ENCODE measurements around the gene PWP2.
"Not testable (repeated sequence)": the region's sequence is repeated elsewhere in the genome, so short reads cannot be mapped to it uniquely, and the experiment has no call there.

Gene PWP2

DNA sequence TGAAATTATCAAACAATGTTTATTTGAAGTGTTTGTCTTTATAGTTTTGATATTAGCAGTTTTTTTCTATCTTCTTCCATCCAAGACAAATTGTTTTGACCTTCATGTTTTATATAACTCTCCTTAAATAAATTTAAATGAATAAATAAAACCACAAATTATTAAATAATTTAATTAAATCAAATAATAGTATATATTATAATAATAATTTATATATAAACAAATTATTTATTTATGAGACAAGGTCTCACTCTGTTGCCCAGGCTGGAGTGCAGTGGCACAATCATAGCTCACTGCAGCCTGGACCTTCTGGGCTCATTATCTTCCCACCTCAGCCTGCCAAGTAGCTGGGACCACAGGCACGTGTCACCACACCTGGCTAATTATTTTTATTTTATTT, 12.4 kb upstream of the PWP2 start:
- TF ChIP-seq ZNF292 (tag by site-specific recombination; IDR thresholded peaks at IDR 0.05; ENCODE audit: borderline replicate concordance, low read depth) = no peak
- TF ChIP-seq CTCF (tag by site-specific recombination; IDR thresholded peaks at IDR 0.05) = no peak
- no peak for TF ChIP-seq ZNF843 (tag by site-specific recombination; IDR thresholded peaks at IDR 0.05)
- no peak for TF ChIP-seq KLF17 (tag by site-specific recombination; IDR thresholded peaks at IDR 0.05)
- TF ChIP-seq ZBTB8A (tag by site-specific recombination; IDR thresholded peaks at IDR 0.05) = no peak
- TF ChIP-seq GLIS2 (tag by site-specific recombination; IDR thresholded peaks at IDR 0.05) = no peak
- no peak for TF ChIP-seq ZNF596 (tag by site-specific recombination; IDR thresholded peaks at IDR 0.05)
- TF ChIP-seq ZNF624 (tag by site-specific recombination; IDR thresholded peaks at IDR 0.05) = no peak
- TF ChIP-seq ZBTB20 (tag by site-specific recombination; IDR thresholded peaks at IDR 0.05) = no peak
- no peak for TF ChIP-seq WT1 (tag by site-specific recombination; IDR thresholded peaks at IDR 0.05)
- ChIA-PET POLR2A (no interaction called here), CTCF (interaction anchor here (1.0 to 1.4 kb wide), 2 partner anchors 36 to 156 kb away, joined by 4 read pairs; no protein-coding TSS in a partner anchor)
- H3K36me3 ChIP-seq (ENCODE audit: control insufficient read depth in 2 of 2, insufficient read depth in 1 of 2, low read length in 2 of 2) = peaks cover 26 to 35% of the 10 kb centered on the region in 2 experiments
- H3K4me1 ChIP-seq (ENCODE audit: control insufficient read depth, insufficient read depth, low read length) = no peaks in the 10 kb centered on the region
- H3K4me3 ChIP-seq (ENCODE audit: low read depth, low read length) = no peak overlapping the region
- no peaks in the 10 kb centered on the region for H3K9me3 ChIP-seq (ENCODE audit: control insufficient read depth, insufficient read depth, low read depth, low read length)
- no peak overlapping the region for H3K27ac ChIP-seq (ENCODE audit: extremely low read depth, low read depth, low read length)

- H3K4me3 ChIP-seq (ENCODE audit: low read depth, low read length); H3K4me1 ChIP-seq (ENCODE audit: control insufficient read depth, insufficient read depth, low read length); CTCF ChIA-PET; H3K9me3 ChIP-seq (ENCODE audit: control insufficient read depth, insufficient read depth, low read depth, low read length); POLR2A ChIA-PET; H3K27ac ChIP-seq (ENCODE audit: extremely low read depth, low read depth, low read length): not testable (repeated sequence)
- H3K36me3 ChIP-seq (ENCODE audit: control insufficient read depth in 2 of 2, insufficient read depth in 1 of 2, low read length in 2 of 2) = peaks cover 10 to 12% of the 10 kb centered on the region in 2 experiments
These were observed 8.7 kb upstream of the PWP2 start for GRCh38 chr21:44098507-44098906.

- H3K4me1 ChIP-seq (ENCODE audit: control insufficient read depth, insufficient read depth, low read length); H3K9me3 ChIP-seq (ENCODE audit: control insufficient read depth, insufficient read depth, low read depth, low read length); POLR2A ChIA-PET; H3K36me3 ChIP-seq (ENCODE audit: control insufficient read depth in 2 of 2, insufficient read depth in 1 of 2, low read length in 2 of 2); CTCF ChIA-PET; H3K4me3 ChIP-seq (ENCODE audit: low read depth, low read length); H3K27ac ChIP-seq (ENCODE audit: extremely low read depth, low read depth, low read length): not testable (repeated sequence)
These were observed 8.2 kb upstream of the PWP2 start for GRCh38 chr21:44098964-44099363.

GRCh38 chr21:44107589-44107988, 390 bp downstream of the PWP2 start:
- POLR2A ChIA-PET; H3K4me1 ChIP-seq (ENCODE audit: control insufficient read depth, insufficient read depth, low read length); CTCF ChIA-PET; H3K27ac ChIP-seq (ENCODE audit: extremely low read depth, low read depth, low read length); H3K9me3 ChIP-seq (ENCODE audit: control insufficient read depth, insufficient read depth, low read depth, low read length); H3K36me3 ChIP-seq (ENCODE audit: control insufficient read depth in 2 of 2, insufficient read depth in 1 of 2, low read length in 2 of 2): not testable (repeated sequence)
- peak overlapping the region; percentile 38 for H3K4me3 ChIP-seq (ENCODE audit: low read depth, low read length)

DNA sequence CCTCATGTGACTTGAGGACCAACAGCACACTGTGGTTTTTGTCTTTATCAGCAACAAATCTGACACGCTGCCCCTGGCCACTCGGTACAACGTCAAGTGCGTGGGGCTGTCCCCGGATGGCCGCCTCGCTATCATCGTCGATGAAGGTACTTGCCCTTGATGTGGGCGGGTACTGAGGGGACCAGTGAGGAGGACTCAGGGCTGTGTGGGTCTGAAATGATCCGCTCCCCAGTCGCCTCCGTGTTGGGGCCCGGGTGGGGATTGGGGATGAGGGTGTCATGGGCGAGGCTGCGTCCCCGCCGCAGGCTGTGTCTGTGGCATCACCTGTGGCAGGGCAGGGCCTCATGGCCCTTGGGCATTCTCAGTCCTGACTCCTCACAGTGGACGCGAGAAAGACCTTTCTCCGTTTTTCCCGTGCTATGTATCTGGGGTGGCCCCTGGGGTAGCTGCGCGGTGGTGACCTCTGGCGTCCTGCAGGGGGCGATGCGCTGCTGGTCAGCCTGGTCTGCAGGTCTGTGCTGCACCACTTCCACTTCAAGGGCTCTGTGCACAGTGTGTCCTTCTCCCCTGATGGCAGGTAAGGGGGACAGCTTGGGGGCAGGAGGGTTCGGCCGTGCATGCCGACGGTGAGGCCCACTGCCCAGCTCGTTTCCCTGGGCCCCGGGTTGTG, 6.6 kb downstream of the PWP2 start:
- H3K4me3 ChIP-seq (ENCODE audit: low read depth, low read length); H3K36me3 ChIP-seq (ENCODE audit: control insufficient read depth in 2 of 2, insufficient read depth in 1 of 2, low read length in 2 of 2); H3K9me3 ChIP-seq (ENCODE audit: control insufficient read depth, insufficient read depth, low read depth, low read length); H3K27ac ChIP-seq (ENCODE audit: extremely low read depth, low read depth, low read length); CTCF ChIA-PET; H3K4me1 ChIP-seq (ENCODE audit: control insufficient read depth, insufficient read depth, low read length); POLR2A ChIA-PET: not testable (repeated sequence)

DNA sequence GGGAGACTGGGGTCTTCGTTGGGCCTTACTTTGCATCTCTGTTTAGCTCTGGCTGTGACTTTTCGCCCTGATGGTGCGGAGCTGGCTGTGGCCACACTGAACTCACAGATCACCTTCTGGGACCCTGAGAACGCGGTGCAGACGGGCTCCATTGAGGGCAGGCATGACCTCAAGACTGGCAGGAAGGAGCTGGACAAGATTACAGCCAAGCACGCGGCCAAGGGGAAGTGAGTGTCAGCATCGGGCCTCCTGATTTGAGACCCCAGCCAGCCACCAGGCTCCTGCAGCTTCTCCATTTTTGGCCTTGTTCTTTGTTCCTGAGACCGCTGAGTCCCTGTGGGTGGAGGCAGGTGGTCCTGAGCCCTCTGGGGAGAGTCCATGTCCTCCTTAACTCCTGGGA, 14.9 kb downstream of the PWP2 start:
- H3K9me3 ChIP-seq (ENCODE audit: control insufficient read depth, insufficient read depth, low read depth, low read length); H3K4me1 ChIP-seq (ENCODE audit: control insufficient read depth, insufficient read depth, low read length); CTCF ChIA-PET; POLR2A ChIA-PET; H3K4me3 ChIP-seq (ENCODE audit: low read depth, low read length); H3K27ac ChIP-seq (ENCODE audit: extremely low read depth, low read depth, low read length); H3K36me3 ChIP-seq (ENCODE audit: control insufficient read depth in 2 of 2, insufficient read depth in 1 of 2, low read length in 2 of 2): not testable (repeated sequence)

GRCh38 chr21:44127827-44128226, 20.6 kb downstream of the PWP2 start:
- H3K9me3 ChIP-seq (ENCODE audit: control insufficient read depth, insufficient read depth, low read depth, low read length); POLR2A ChIA-PET; H3K27ac ChIP-seq (ENCODE audit: extremely low read depth, low read depth, low read length); H3K4me3 ChIP-seq (ENCODE audit: low read depth, low read length); H3K4me1 ChIP-seq (ENCODE audit: control insufficient read depth, insufficient read depth, low read length); H3K36me3 ChIP-seq (ENCODE audit: control insufficient read depth in 2 of 2, insufficient read depth in 1 of 2, low read length in 2 of 2); CTCF ChIA-PET: not testable (repeated sequence)

DNA sequence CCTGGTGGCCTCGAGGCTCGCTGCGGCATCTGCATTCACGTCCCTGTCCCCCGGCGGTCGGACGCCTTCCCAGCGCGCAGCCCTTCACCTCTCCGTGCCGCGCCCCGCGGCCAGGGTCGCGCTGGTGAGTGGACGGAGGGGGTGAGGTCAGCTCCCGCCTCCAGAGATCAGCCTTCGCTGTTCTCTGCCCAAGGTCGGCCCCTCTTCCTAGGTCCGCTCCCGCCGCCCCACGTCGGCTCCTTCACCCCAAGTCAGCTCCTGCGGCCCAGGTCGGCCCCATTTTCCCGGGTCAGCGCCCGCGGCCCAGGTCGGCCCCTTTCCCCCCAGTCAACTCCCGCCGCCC, 26.5 kb downstream of the PWP2 start:
- peak overlapping the region; percentile 46 for H3K4me3 ChIP-seq (ENCODE audit: low read depth, low read length)
- POLR2A ChIA-PET; H3K36me3 ChIP-seq (ENCODE audit: control insufficient read depth in 2 of 2, insufficient read depth in 1 of 2, low read length in 2 of 2); H3K27ac ChIP-seq (ENCODE audit: extremely low read depth, low read depth, low read length); H3K4me1 ChIP-seq (ENCODE audit: control insufficient read depth, insufficient read depth, low read length); H3K9me3 ChIP-seq (ENCODE audit: control insufficient read depth, insufficient read depth, low read depth, low read length); CTCF ChIA-PET: not testable (repeated sequence)

Data from HEK293 (cell line).